SK-N-SH (cell line): ENCODE results near the gene EIF1. TPM values are rescaled to one million over a fixed set of nuclear protein-coding genes. Genes with fewer than 3 reads are reported as not detected.

Experiments used
- CTCF ChIA-PET: fragments of 300-600, 350-600 bp; formaldehyde crosslinking; extraction: SDS; loops from one replicate; lab custom pipeline; 2021; lab: Yijun Ruan, JAX
- POLR2A ChIA-PET: fragments of 350-600 bp; sonication (Branson Sonifier 250); formaldehyde crosslinking; extraction: SDS; loops from one replicate; lab custom pipeline; 2020; ENCODE audit warnings: antibody characterized with exemption, inconsistent platforms; lab: Yijun Ruan, JAX
- DNase-seq: peaks from one replicate; pipeline ENCODE4 v3.0.0; 2012
- H2AFZ ChIP-seq: fragments of 200-600 bp; sonication (generic); 2 replicates; pipeline ENCODE4 v1.8.1; 2016; ENCODE audit warnings: antibody characterized with exemption, mild to moderate bottlenecking, low read depth
- H3F3A ChIP-seq: fragments of 200-600 bp; sonication (generic); replicated peaks from 2 replicates; pipeline ENCODE3; 2016; ENCODE audit warnings: antibody characterized with exemption, mild to moderate bottlenecking; ENCODE audit not compliant: insufficient read depth
- H3K27ac ChIP-seq, 2 experiments: fragments of 200-500 bp in 1 of 2; fragments of 200-600 bp in 1 of 2; sonication (Bioruptor generic) in 1 of 2; sonication (generic), shearing (Covaris generic) in 1 of 2; 2 replicates each; pipeline versions ENCODE4 v1.5.1 to v1.6.1; 2014 to 2016; ENCODE audit warnings: low read depth in 2 of 2, inconsistent platforms in 1 of 2, low read length in 1 of 2, mild to moderate bottlenecking in 1 of 2, mixed read lengths in 1 of 2
- H3K27me3 ChIP-seq: fragments of 200-600 bp; sonication (generic), shearing (Covaris generic); 2 replicates; pipeline ENCODE4 v1.6.1; 2016; ENCODE audit warnings: mixed run types; ENCODE audit not compliant: insufficient read depth
- H3K36me3 ChIP-seq, 2 experiments: fragments of 200-500 bp in 1 of 2; fragments of 200-600 bp in 1 of 2; sonication (Bioruptor generic) in 1 of 2; sonication (generic) in 1 of 2; replicated peaks in 1 of 2; 2 replicates each; pipeline versions ENCODE3 to v1.5.1; 2014 to 2016; ENCODE audit warnings: low read length in 1 of 2, mild to moderate bottlenecking in 1 of 2; ENCODE audit not compliant: insufficient read depth in 2 of 2, control insufficient read depth in 1 of 2
- H3K4me1 ChIP-seq, 2 experiments: fragments of 200-500 bp in 1 of 2; fragments of 200-600 bp in 1 of 2; sonication (Bioruptor generic) in 1 of 2; sonication (generic), shearing (Covaris generic) in 1 of 2; 2 replicates each; pipeline versions ENCODE4 v1.5.1 to v1.6.1; 2014 to 2016; ENCODE audit warnings: low read depth in 1 of 2, low read length in 1 of 2, mixed run types in 1 of 2; ENCODE audit not compliant: insufficient read depth in 2 of 2, control insufficient read depth in 1 of 2
- H3K4me2 ChIP-seq: fragments of 200-600 bp; sonication (generic), shearing (Covaris generic); 2 replicates; pipeline ENCODE4 v1.6.1; 2017; ENCODE audit warnings: mixed run types
- H3K4me3 ChIP-seq, 2 experiments: fragments of 200-500 bp in 1 of 2; fragments of 200-600 bp in 1 of 2; sonication (Bioruptor generic) in 1 of 2; sonication (generic), shearing (Covaris generic) in 1 of 2; 2 replicates each; pipeline versions ENCODE4 v1.5.1 to v1.8.1; 2014 to 2016; ENCODE audit warnings: low read depth in 2 of 2, inconsistent platforms in 1 of 2, low read length in 1 of 2, mild to moderate bottlenecking in 1 of 2, mixed read lengths in 1 of 2, moderate library complexity in 1 of 2
- H3K79me2 ChIP-seq: fragments of 200-600 bp; sonication (generic); 2 replicates; pipeline ENCODE4 v1.8.1; 2017; ENCODE audit warnings: mild to moderate bottlenecking; ENCODE audit not compliant: insufficient read depth
- H3K9ac ChIP-seq: fragments of 200-600 bp; sonication (generic); 2 replicates; pipeline ENCODE4 v1.6.1; 2017; ENCODE audit warnings: mixed run types
- H3K9me2 ChIP-seq: fragments of 200-600 bp; sonication (generic); 2 replicates; pipeline ENCODE4 v1.6.1; 2017; ENCODE audit warnings: mixed run types
- H3K9me3 ChIP-seq: fragments of 200-600 bp; sonication (generic); 2 replicates; pipeline ENCODE4 v1.6.1; 2017; ENCODE audit warnings: mixed run types, mild to moderate bottlenecking, moderate library complexity
- H4K20me1 ChIP-seq: fragments of 200-600 bp; sonication (generic); 2 replicates; pipeline ENCODE4 v1.6.1; 2017; ENCODE audit warnings: mild to moderate bottlenecking, mixed run types; ENCODE audit not compliant: insufficient read depth
- FOXJ3 ChIP-seq: sonication (generic); formaldehyde crosslinking; IDR thresholded peaks from 2 replicates; pipeline ENCODE4 v1.5.1; 2020; ENCODE audit warnings: mild to moderate bottlenecking, missing genetic modification reagents
- GATA2 ChIP-seq: sonication (generic); formaldehyde crosslinking; IDR thresholded peaks from 2 replicates; pipeline ENCODE4 v1.5.0; 2020; ENCODE audit warnings: mild to moderate bottlenecking, missing genetic modification reagents
- JUND ChIP-seq: IDR thresholded peaks from 2 replicates; pipeline ENCODE4 v1.4.0; 2012
- MXI1 ChIP-seq: IDR thresholded peaks from 2 replicates; pipeline ENCODE4 v1.6.1; 2012; ENCODE audit warnings: mild to moderate bottlenecking, low read depth, low read length, improper control_type of control experiment
- NFIC ChIP-seq: IDR thresholded peaks from 2 replicates; pipeline ENCODE4 v1.4.0; 2012; ENCODE audit warnings: borderline replicate concordance
- RXRA ChIP-seq: IDR thresholded peaks from 2 replicates; pipeline ENCODE4 v1.4.0; 2012; ENCODE audit warnings: low read depth, mild to moderate bottlenecking, borderline replicate concordance
- SIN3A ChIP-seq: IDR thresholded peaks from 2 replicates; pipeline ENCODE4 v1.6.1; 2012; ENCODE audit warnings: low read depth, mild to moderate bottlenecking, low read length, moderate library complexity, borderline replicate concordance
- SMC3 ChIP-seq: IDR thresholded peaks from 2 replicates; pipeline ENCODE4 v1.6.1; 2012; ENCODE audit warnings: low read depth, low read length, improper control_type of control experiment
- TCF12 ChIP-seq: IDR thresholded peaks from 2 replicates; pipeline ENCODE4 v1.4.0; 2012
- WGBS: methylation state at CpG from one replicate; pipeline ENCODE4 v1.1.6; 2017; ENCODE audit warnings: low lambda C conversion rate; 5-methylcytosine and 5-hydroxymethylcytosine counted together
- polyA plus RNA-seq, 3 experiments: library from polyadenylated mRNA; depleted of rRNA; stranded (reverse); fragments of >200 nt; gene quantifications; 2 replicates each; pipeline ENCODE4 v1.2.3, GENCODE V29; 2012
- TF ChIP-seq, protein P1 (sequence below): IDR thresholded peaks from 2 replicates; pipeline ENCODE4 v1.4.0; 2012; ENCODE audit warnings: low read depth, borderline replicate concordance
- TF ChIP-seq, protein P2 (sequence below): IDR thresholded peaks from 2 replicates; pipeline ENCODE4; 2012

EIF1 gene
- polyA plus RNA-seq, 1 of the 3 experiments (the other 2 are of a cell fraction), result 300 TPM

DNA sequence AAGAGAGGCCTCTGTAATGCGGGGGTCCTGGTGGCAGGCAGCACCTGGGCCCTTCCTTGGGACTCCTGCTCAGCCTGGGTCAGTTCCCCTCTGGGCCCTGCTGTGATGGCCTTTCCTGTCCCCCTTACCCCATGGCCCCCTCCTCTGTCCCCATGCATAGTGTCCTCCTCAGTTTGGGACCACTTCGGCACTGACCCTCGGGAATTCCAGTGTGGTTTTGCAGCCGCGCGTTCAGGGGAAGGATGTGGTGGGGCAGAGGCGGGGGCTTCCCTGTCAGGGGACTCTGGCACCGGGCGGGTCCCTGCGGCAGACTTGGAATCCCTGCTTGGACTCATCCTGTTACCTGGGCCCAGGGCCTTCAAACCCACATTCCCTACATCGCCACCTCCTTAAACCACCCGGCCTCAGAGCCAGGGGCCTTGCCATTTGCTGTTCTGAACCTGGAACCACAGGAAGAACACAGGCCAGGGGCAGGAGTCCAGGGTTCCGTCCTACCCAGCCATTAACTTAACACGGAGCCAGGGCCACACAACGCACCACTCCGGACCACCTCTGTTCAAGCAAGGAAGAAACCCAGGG, 31.4 kb upstream of the EIF1 start:
- no peak overlapping the region for H3K4me3 ChIP-seq
- H3K9me3 ChIP-seq, result no peaks in the 10 kb centered on the region
- H3K4me1 ChIP-seq, result no peaks in the 10 kb centered on the region; a peak in 1 of 4 replicates
- H3K79me2 ChIP-seq, result no peaks in the 10 kb centered on the region
- no peaks in the 10 kb centered on the region for H3F3A ChIP-seq
- 83% methylated on average over 16 of the region's 16 CpGs for WGBS
- ChIA-PET POLR2A (no interaction called here), CTCF (interaction anchor here (1.0 to 20.6 kb wide), 4 partner anchors 9 to 106 kb away, joined by 3 to 646 read pairs (median 260); no protein-coding TSS in a partner anchor)
- no peaks in the 10 kb centered on the region for H3K9me2 ChIP-seq
- H3K36me3 ChIP-seq, result no peaks in the 10 kb centered on the region
- no peak overlapping the region for H2AFZ ChIP-seq
- H4K20me1 ChIP-seq, result no peaks in the 10 kb centered on the region
- no peak overlapping the region for H3K4me2 ChIP-seq
- TF ChIP-seq SMC3, result no peak
- TF ChIP-seq TCF12, result no peak
- no peak for TF ChIP-seq RXRA
- no peak for TF ChIP-seq FOXJ3 (CRISPR knock-in tag)
- H3K9ac ChIP-seq, result no peak overlapping the region
- DNase-seq, result no peak
- H3K27me3 ChIP-seq, result no peaks in the 10 kb centered on the region; the same call in 1 of the 2 replicates
- no peak overlapping the region for H3K27ac ChIP-seq

DNA sequence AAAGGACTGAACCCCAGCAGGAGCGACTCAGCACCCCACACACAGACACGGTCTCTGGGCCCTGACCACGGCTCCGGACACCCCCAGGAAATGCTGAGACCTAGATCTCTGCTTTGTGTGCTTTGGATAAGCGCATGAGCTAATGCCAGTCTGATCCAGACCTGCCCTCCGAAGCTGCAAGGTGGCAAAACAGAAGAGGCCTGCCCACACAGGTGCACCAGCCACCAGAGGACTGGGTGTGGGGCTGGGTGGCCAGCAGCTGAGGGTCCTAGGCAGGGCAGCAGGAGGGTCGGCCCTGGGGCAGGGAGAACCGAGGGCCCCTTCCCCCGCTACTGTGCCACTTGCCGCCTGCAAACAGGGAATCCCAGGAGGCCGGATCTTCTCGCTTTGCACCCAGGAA, 30.7 kb upstream of the EIF1 start:
- no peak for DNase-seq
- ChIA-PET CTCF (interaction anchor here (0.6 to 20.6 kb wide), 6 partner anchors 8 to 801 kb away, joined by 3 to 646 read pairs (median 3); no protein-coding TSS in a partner anchor), POLR2A (no interaction called here)
- Histone ChIP-seq H3K79me2 (no peaks in the 10 kb centered on the region), H3K9me3 (no peaks in the 10 kb centered on the region), H3K36me3 (no peaks in the 10 kb centered on the region), H4K20me1 (no peaks in the 10 kb centered on the region), H3K27me3 (no peaks in the 10 kb centered on the region; the same call in 1 of the 2 replicates), H3K4me2 (no peak overlapping the region), H3K4me3 (no peak overlapping the region), H3K9me2 (no peaks in the 10 kb centered on the region), H2AFZ (no peak overlapping the region), H3K4me1 (no peaks in the 10 kb centered on the region; a peak in 1 of 4 replicates), H3K9ac (no peak overlapping the region), H3F3A (no peaks in the 10 kb centered on the region), H3K27ac (no peak overlapping the region)
- TF ChIP-seq SIN3A (no peak), MXI1 (no peak)
- TF ChIP-seq, protein P1, sequence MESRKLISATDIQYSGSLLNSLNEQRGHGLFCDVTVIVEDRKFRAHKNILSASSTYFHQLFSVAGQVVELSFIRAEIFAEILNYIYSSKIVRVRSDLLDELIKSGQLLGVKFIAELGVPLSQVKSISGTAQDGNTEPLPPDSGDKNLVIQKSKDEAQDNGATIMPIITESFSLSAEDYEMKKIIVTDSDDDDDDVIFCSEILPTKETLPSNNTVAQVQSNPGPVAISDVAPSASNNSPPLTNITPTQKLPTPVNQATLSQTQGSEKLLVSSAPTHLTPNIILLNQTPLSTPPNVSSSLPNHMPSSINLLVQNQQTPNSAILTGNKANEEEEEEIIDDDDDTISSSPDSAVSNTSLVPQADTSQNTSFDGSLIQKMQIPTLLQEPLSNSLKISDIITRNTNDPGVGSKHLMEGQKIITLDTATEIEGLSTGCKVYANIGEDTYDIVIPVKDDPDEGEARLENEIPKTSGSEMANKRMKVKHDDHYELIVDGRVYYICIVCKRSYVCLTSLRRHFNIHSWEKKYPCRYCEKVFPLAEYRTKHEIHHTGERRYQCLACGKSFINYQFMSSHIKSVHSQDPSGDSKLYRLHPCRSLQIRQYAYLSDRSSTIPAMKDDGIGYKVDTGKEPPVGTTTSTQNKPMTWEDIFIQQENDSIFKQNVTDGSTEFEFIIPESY, result no peak
- 68% methylated on average over 6 of the region's 12 CpGs for WGBS

DNA sequence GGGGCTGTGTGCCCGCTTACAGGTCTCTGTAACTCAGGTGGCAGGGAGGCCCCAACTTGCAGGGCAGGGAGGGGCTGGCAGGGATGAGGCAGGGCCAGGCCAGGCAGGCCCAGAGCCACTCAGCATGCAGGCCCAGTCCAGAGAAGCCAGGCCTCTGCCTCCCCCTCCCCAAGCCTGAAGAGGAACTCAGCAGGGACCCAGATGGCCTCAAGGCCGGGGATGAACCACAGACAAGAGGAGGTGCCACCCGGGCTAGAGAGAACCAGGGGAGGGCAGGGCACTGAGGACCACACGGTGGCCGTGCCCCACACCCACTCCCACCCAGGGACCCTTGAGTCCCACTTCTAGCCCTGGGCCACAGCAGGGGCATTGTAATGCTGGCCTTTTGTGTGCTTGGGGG, 29.8 kb upstream of the EIF1 start:
- Histone ChIP-seq H3K9me2 (no peaks in the 10 kb centered on the region), H4K20me1 (no peaks in the 10 kb centered on the region), H2AFZ (no peak overlapping the region), H3K4me3 (no peak overlapping the region), H3K4me1 (no peaks in the 10 kb centered on the region; a peak in 1 of 4 replicates), H3K9me3 (no peaks in the 10 kb centered on the region), H3K79me2 (no peaks in the 10 kb centered on the region), H3K27ac (no peak overlapping the region), H3K4me2 (no peak overlapping the region), H3K27me3 (no peaks in the 10 kb centered on the region; the same call in 1 of the 2 replicates), H3K36me3 (no peaks in the 10 kb centered on the region), H3K9ac (no peak overlapping the region), H3F3A (no peaks in the 10 kb centered on the region)
- CTCF ChIA-PET, result interaction anchor here (13.9 to 20.6 kb wide), 2 partner anchors 12 to 108 kb away, joined by 516 to 646 read pairs; no protein-coding TSS in a partner anchor
- 62% methylated on average over 5 of the region's 5 CpGs for WGBS
- no peak for DNase-seq
- TF ChIP-seq JUND, result no peak
- TF ChIP-seq, protein P2, sequence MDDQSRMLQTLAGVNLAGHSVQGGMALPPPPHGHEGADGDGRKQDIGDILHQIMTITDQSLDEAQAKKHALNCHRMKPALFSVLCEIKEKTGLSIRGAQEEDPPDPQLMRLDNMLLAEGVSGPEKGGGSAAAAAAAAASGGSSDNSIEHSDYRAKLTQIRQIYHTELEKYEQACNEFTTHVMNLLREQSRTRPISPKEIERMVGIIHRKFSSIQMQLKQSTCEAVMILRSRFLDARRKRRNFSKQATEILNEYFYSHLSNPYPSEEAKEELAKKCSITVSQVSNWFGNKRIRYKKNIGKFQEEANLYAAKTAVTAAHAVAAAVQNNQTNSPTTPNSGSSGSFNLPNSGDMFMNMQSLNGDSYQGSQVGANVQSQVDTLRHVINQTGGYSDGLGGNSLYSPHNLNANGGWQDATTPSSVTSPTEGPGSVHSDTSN, result no peak
- no peak for TF ChIP-seq NFIC
- TF ChIP-seq GATA2 (CRISPR knock-in tag), result no peak
- TF ChIP-seq FOXJ3 (CRISPR knock-in tag), result no peak
- POLR2A ChIA-PET, result no interaction called here
